HL-60 (cell line): ENCODE results near the gene LRRC32.

Experiments used
- DNase-seq, 2 experiments: peaks; one replicate each; pipeline ENCODE4 v3.0.0-alpha.2; 2010 to 2020; ENCODE audit warnings: low read depth in 1 of 2, low spot score in 1 of 2
- H3K27ac ChIP-seq: fragments of 250-450 bp; sonication (Bioruptor Pico); replicated peaks from 2 replicates; pipeline ENCODE4 v1.5.1; 2020; ENCODE audit warnings: mild to moderate bottlenecking, moderate library complexity
- H3K27me3 ChIP-seq: fragments of 250-450 bp; sonication (Bioruptor Pico); 2 replicates; pipeline ENCODE4 v1.5.1; 2021; ENCODE audit warnings: mild to moderate bottlenecking, moderate library complexity; ENCODE audit not compliant: insufficient read depth, poor library complexity, severe bottlenecking
- H3K4me3 ChIP-seq: replicated peaks from 2 replicates; pipeline ENCODE4 v1.5.1; 2011; ENCODE audit warnings: mild to moderate bottlenecking, control low read depth, low read length; ENCODE audit not compliant: insufficient read depth
- CTCF ChIP-seq: IDR thresholded peaks from one replicate; pipeline ENCODE4 v1.5.1; 2011; ENCODE audit warnings: low read length, control low read depth, inconsistent platforms; ENCODE audit not compliant: insufficient read depth
- GABPA ChIP-seq: IDR thresholded peaks from 2 replicates; pipeline ENCODE4 v1.6.1; 2012; ENCODE audit warnings: low read depth
- POLR2AphosphoS5 ChIP-seq: IDR thresholded peaks from 2 replicates; pipeline ENCODE4 v1.6.1; 2012; ENCODE audit warnings: low read depth
- REST ChIP-seq: IDR thresholded peaks from 2 replicates; pipeline ENCODE4 v1.6.1; 2012; ENCODE audit warnings: low read depth; ENCODE audit not compliant: insufficient replicate concordance
- SPI1 ChIP-seq: IDR thresholded peaks from 2 replicates; pipeline ENCODE4 v1.6.1; 2012; ENCODE audit warnings: low read depth, mild to moderate bottlenecking, borderline replicate concordance

The LRRC32 gene

GRCh38 chr11:76649011-76649410 is 21.5 kb downstream of the LRRC32 start:
- DNase-seq, result no peak
- TF ChIP-seq POLR2AphosphoS5 (no peak), CTCF (no peak), SPI1 (no peak), REST (no peak), GABPA (no peak)
- H3K27me3 ChIP-seq, result peaks cover 3% of the 10 kb centered on the region
- no peak overlapping the region for H3K27ac ChIP-seq
- H3K4me3 ChIP-seq, result no peak overlapping the region

- H3K4me3 ChIP-seq, result no peak overlapping the region
- H3K27ac ChIP-seq, result no peak overlapping the region
- peaks cover 3% of the 10 kb centered on the region for H3K27me3 ChIP-seq
- TF ChIP-seq CTCF (no peak), GABPA (no peak), SPI1 (no peak), POLR2AphosphoS5 (no peak)
- DNase-seq, result no peak
Measured at GRCh38 chr11:76648061-76648460, 22.5 kb downstream of the LRRC32 start.

- Histone ChIP-seq H3K4me3 (no peak overlapping the region), H3K27ac (no peak overlapping the region), H3K27me3 (peaks cover 3% of the 10 kb centered on the region)
- TF ChIP-seq GABPA, result no peak
- TF ChIP-seq POLR2AphosphoS5, result no peak
- no peak for TF ChIP-seq CTCF
- no peak for TF ChIP-seq SPI1
- TF ChIP-seq REST, result no peak
- no peak for DNase-seq
Measured at GRCh38 chr11:76646882-76647534, 23.5 kb downstream of the LRRC32 start.

- DNase-seq, result no peak
- Histone ChIP-seq H3K27me3 (no peaks in the 10 kb centered on the region), H3K27ac (no peak overlapping the region), H3K4me3 (no peak overlapping the region)
- no peak for TF ChIP-seq CTCF
- TF ChIP-seq GABPA, result no peak
- TF ChIP-seq SPI1, result no peak
- TF ChIP-seq REST, result no peak
- TF ChIP-seq POLR2AphosphoS5, result no peak
Measured at GRCh38 chr11:76644591-76644990, 26.0 kb downstream of the LRRC32 start.
